Measurements from ENCODE around the gene LRRTM1.

The LRRTM1 gene, protein sequence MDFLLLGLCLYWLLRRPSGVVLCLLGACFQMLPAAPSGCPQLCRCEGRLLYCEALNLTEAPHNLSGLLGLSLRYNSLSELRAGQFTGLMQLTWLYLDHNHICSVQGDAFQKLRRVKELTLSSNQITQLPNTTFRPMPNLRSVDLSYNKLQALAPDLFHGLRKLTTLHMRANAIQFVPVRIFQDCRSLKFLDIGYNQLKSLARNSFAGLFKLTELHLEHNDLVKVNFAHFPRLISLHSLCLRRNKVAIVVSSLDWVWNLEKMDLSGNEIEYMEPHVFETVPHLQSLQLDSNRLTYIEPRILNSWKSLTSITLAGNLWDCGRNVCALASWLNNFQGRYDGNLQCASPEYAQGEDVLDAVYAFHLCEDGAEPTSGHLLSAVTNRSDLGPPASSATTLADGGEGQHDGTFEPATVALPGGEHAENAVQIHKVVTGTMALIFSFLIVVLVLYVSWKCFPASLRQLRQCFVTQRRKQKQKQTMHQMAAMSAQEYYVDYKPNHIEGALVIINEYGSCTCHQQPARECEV

DNA sequence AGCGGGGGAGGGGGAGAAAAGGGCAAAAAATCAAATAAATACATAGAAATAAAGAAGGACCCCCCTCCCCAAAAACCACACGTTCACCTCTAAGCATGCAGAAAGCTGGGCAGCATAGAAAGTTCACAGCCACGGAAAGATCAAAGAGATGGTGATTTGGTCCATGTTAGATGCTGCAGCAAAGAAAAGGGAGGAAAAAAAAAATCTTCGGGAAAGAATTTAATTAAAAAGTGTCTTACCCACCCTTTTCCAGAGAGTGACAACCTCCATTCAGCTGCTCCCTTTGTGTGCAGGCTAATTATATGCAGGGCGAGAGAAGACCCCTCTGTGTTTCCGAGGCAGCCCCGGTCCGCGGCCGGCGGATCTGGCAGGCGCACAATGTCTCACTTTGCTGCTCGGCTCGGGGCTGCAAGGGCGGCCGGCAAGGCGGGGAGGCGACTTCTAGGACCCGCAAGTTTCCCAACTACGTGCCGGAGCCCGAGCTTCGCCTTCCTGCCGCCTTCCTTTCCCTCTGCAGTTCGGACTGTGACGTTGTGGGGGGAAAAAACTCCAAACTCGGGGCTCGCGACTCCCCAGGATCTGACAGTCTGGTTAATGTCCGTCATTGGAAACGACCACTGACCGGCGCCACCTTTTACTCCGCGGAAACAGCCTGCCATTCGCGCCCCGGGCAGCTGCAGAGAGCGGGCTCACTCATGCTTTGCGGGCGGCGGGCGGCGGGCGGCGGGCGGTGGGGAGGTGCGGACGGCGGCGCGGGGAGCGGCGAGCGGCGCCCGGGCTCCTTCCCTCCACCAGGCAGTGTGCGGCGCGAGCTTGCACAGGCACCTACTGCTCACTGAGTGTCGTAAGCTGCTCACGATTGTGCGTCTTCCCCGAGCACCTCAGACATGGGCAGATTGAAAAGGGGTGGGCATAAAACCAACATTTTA lies at the start of gene LRRTM1:
Gene LRRTM1, minus strand, starts transcription at position 844 of the 929 bp plus-strand sequence. CDS start 933 bp downstream, outside the sequence.
- no peaks in the 10 kb centered on the region for H3K9me3 ChIP-seq (ENCODE audit: control insufficient read depth, insufficient read depth, low read length)
- H3K36me3 ChIP-seq (ENCODE audit: control insufficient read depth, insufficient read depth, low read length): no peaks in the 10 kb centered on the region
- peak within 1 kb of the TSS; percentile 45 for H3K4me3 ChIP-seq (ENCODE audit: low read depth, low read length)
- H3K9ac ChIP-seq (ENCODE audit: low read depth, low read length): no peak within 1 kb of the TSS
- H3K27me3 ChIP-seq (ENCODE audit: control insufficient read depth, insufficient read depth, low read length): peaks cover 65% of the 10 kb centered on the region
- H3K4me1 ChIP-seq (ENCODE audit: control insufficient read depth, insufficient read depth, low read length): peaks cover 16% of the 10 kb centered on the region

DNA sequence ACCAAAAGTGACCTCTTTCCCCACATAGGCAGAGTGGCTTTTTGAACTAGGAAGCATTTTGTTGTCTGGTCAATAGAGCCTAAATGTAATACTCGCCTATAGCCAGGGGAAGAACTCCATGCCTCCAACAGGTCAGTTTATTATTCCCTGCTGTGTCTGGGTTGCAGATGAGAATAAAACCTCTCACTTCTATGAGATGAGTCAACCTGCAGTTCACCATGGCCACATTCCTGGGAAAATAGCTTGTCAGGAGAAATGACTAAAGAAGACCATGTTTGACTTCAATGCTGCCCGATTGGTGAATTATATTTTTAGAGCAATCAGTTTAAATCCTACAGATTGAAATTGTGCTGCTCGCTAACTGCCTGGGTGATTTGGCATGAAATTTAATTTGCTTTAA lies 46.7 kb upstream of the LRRTM1 start:
- Histone ChIP-seq H3K27me3 (ENCODE audit: control insufficient read depth, insufficient read depth, low read length) (no peaks in the 10 kb centered on the region), H3K36me3 (ENCODE audit: control insufficient read depth, insufficient read depth, low read length) (no peaks in the 10 kb centered on the region), H3K9me3 (ENCODE audit: control insufficient read depth, insufficient read depth, low read length) (no peaks in the 10 kb centered on the region), H3K4me3 (ENCODE audit: low read depth, low read length) (no peak overlapping the region), H3K9ac (ENCODE audit: low read depth, low read length) (no peak overlapping the region), H3K4me1 (ENCODE audit: control insufficient read depth, insufficient read depth, low read length) (no peaks in the 10 kb centered on the region)

GRCh38 chr2:80348953-80349352 lies 44.4 kb upstream of the LRRTM1 start:
- Histone ChIP-seq H3K9me3 (ENCODE audit: control insufficient read depth, insufficient read depth, low read length) (no peaks in the 10 kb centered on the region), H3K27me3 (ENCODE audit: control insufficient read depth, insufficient read depth, low read length) (no peaks in the 10 kb centered on the region), H3K4me3 (ENCODE audit: low read depth, low read length) (no peak overlapping the region)

DNA sequence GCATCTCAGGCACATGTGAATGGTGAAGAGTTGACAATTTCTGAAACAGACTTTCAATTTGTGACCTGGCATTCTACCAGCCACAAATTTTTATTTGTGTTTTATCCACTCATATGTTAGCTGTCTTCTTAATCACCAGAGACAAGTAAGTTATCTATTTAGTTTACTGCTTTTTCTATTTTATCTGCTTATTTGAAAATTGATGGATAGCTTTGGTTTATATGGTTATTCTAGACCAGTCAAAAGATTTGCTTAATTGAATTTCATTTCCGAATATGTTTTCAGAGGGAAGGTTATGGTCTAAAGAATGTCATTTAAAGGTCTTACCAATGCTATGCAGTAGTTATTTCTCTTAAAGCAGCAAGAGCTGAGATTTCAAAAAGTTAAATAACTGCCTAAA lies 43.5 kb upstream of the LRRTM1 start:
- H3K36me3 ChIP-seq (ENCODE audit: control insufficient read depth, insufficient read depth, low read length): no peaks in the 10 kb centered on the region
- H3K4me1 ChIP-seq (ENCODE audit: control insufficient read depth, insufficient read depth, low read length): no peaks in the 10 kb centered on the region
- no peak overlapping the region for H3K9ac ChIP-seq (ENCODE audit: low read depth, low read length)
- H3K27me3 ChIP-seq (ENCODE audit: control insufficient read depth, insufficient read depth, low read length): no peaks in the 10 kb centered on the region
- no peak overlapping the region for H3K4me3 ChIP-seq (ENCODE audit: low read depth, low read length)
- H3K9me3 ChIP-seq (ENCODE audit: control insufficient read depth, insufficient read depth, low read length): no peaks in the 10 kb centered on the region

More at GRCh38 chr2:80348953-80349352, 44.4 kb upstream of the LRRTM1 start:
- no peak overlapping the region for H3K9ac ChIP-seq (ENCODE audit: low read depth, low read length)
- no peaks in the 10 kb centered on the region for H3K36me3 ChIP-seq (ENCODE audit: control insufficient read depth, insufficient read depth, low read length)
- no peaks in the 10 kb centered on the region for H3K4me1 ChIP-seq (ENCODE audit: control insufficient read depth, insufficient read depth, low read length)

DNA sequence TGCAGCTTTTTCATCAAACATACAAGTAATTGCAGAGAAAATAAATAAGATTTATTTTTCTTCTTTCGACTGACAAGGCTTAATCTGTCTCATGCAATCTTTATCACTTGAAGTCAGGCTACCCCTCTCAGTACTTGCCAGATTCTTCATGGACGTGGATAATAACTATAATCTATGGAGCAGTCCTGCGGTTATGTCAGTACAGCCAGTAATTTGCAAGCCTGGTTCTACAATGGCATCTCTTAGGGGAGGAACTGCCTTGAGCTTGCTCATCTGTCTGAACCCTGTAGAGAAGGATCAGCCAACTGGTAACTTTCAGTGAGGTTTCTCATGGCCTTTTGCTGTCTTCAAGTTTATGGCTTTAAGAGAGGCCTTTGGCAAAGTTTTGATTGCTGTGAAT lies 35.5 kb upstream of the LRRTM1 start:
- no peak overlapping the region for H3K4me3 ChIP-seq (ENCODE audit: low read depth, low read length)
- H3K36me3 ChIP-seq (ENCODE audit: control insufficient read depth, insufficient read depth, low read length): no peaks in the 10 kb centered on the region
- no peaks in the 10 kb centered on the region for H3K4me1 ChIP-seq (ENCODE audit: control insufficient read depth, insufficient read depth, low read length)
- no peak overlapping the region for H3K9ac ChIP-seq (ENCODE audit: low read depth, low read length)
- no peaks in the 10 kb centered on the region for H3K9me3 ChIP-seq (ENCODE audit: control insufficient read depth, insufficient read depth, low read length)
- H3K27me3 ChIP-seq (ENCODE audit: control insufficient read depth, insufficient read depth, low read length): no peaks in the 10 kb centered on the region

DNA sequence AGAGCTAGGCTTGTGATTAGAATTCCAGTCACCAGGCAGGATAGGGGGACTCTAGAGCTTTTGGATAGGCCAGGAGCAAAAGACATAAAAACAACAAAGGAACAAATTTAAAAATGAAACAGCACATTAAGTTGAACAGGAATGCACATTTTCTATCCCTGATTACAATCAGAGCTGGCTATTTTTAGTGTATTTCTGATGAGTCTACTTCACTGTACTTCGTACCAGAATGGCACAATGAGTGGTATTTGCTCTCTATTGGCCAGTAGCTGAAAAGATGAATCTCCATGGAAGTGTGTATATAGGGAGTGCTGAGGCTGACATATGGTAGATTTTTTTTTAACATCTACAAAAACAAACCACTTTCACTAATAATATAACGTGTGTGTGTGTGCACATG lies 34.2 kb upstream of the LRRTM1 start:
- no peaks in the 10 kb centered on the region for H3K36me3 ChIP-seq (ENCODE audit: control insufficient read depth, insufficient read depth, low read length)
- no peaks in the 10 kb centered on the region for H3K4me1 ChIP-seq (ENCODE audit: control insufficient read depth, insufficient read depth, low read length)
- no peaks in the 10 kb centered on the region for H3K27me3 ChIP-seq (ENCODE audit: control insufficient read depth, insufficient read depth, low read length)
- H3K4me3 ChIP-seq (ENCODE audit: low read depth, low read length): no peak overlapping the region
- H3K9me3 ChIP-seq (ENCODE audit: control insufficient read depth, insufficient read depth, low read length): no peaks in the 10 kb centered on the region
- H3K9ac ChIP-seq (ENCODE audit: low read depth, low read length): no peak overlapping the region

DNA sequence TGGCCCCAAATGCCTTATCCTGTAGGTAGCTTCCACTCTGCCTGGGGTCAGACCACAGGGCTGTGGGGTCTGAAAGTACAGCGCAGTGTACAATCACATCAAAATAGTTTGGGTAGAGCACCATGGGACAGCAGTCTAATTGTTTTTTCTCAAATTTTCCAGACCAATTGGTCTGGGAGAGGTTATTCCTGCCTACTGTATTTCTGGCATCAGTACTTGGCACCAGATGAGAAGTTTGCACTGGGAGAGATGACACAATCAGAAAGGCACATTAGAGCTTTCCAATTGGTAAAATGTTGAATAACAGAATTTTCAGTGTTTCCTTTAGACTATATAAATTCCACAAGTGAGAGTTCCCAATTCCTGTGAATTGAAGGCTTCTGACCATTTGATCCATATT lies 30.9 kb upstream of the LRRTM1 start:
- H3K36me3 ChIP-seq (ENCODE audit: control insufficient read depth, insufficient read depth, low read length): no peaks in the 10 kb centered on the region
- no peak overlapping the region for H3K4me3 ChIP-seq (ENCODE audit: low read depth, low read length)
- H3K9me3 ChIP-seq (ENCODE audit: control insufficient read depth, insufficient read depth, low read length): no peaks in the 10 kb centered on the region
- H3K27me3 ChIP-seq (ENCODE audit: control insufficient read depth, insufficient read depth, low read length): no peaks in the 10 kb centered on the region
- H3K9ac ChIP-seq (ENCODE audit: low read depth, low read length): no peak overlapping the region
- H3K4me1 ChIP-seq (ENCODE audit: control insufficient read depth, insufficient read depth, low read length): no peaks in the 10 kb centered on the region

DNA sequence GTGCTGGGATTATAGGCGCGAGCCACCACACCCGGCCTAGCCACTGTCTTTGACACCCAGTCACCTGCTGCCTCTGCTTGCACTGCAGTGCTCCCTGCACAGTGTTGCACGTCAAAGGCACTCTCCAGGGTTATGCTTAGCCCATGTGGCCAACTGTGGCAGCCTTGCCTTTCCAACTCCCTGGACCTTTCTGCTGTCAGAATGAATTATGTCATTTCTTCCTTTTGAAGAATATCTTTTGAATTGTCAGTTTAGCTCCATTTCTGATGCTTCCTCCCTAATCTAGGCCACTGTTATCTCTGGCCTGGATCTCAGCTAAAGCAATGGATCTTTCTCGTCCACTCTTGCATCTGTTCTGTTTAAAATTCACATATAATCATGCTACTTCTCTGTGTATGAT lies 29.3 kb upstream of the LRRTM1 start:
- H3K36me3 ChIP-seq (ENCODE audit: control insufficient read depth, insufficient read depth, low read length): no peaks in the 10 kb centered on the region
- no peak overlapping the region for H3K4me3 ChIP-seq (ENCODE audit: low read depth, low read length)
- no peak overlapping the region for H3K9ac ChIP-seq (ENCODE audit: low read depth, low read length)
- H3K4me1 ChIP-seq (ENCODE audit: control insufficient read depth, insufficient read depth, low read length): peaks cover 11% of the 10 kb centered on the region
- no peaks in the 10 kb centered on the region for H3K27me3 ChIP-seq (ENCODE audit: control insufficient read depth, insufficient read depth, low read length)
- H3K9me3 ChIP-seq (ENCODE audit: control insufficient read depth, insufficient read depth, low read length): no peaks in the 10 kb centered on the region

DNA sequence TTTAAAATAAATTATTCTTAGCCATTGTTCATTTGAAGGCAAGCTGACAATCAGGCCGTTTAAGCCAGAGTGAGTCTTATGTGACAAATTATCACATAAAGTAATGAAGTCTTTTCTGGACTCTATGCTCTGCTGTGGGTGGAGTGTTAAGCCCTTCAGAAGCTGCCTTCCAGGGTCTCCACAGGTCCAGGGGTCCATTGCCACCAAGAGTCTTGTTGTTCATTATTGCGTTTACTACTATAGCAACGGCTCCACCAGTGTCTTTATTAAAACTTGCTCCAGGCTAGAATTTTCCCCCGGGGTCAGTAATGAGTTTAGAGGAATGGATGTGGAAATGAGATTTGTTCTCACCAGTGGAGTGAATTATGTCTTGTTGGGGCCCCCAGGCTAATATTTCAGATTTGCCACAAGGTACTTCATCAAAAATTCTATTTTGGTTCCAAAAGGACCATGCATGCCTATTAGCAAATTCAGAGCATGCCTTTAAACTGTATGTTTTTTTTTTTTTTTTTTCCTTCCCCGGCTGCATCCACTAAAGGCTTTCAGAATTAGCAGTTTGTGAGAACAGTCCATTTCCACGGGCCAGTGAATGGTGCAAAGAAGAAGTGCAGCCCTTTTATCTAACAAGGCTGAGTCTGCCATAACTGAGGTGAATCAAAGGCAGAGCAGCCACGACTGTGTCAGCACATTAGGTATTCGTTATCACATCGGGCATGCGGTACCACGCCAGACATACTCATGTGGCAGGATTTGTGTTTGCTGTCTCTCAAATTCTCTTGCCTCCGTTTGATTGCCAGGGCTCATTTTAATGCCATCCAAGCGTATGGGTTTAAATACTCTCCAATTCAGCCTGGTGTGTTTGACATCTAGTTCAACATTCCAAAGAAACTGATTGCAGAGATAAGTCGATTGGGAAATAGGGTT lies 26.2 kb upstream of the LRRTM1 start:
- H3K36me3 ChIP-seq (ENCODE audit: control insufficient read depth, insufficient read depth, low read length): no peaks in the 10 kb centered on the region
- H3K9me3 ChIP-seq (ENCODE audit: control insufficient read depth, insufficient read depth, low read length): no peaks in the 10 kb centered on the region
- H3K27me3 ChIP-seq (ENCODE audit: control insufficient read depth, insufficient read depth, low read length): no peaks in the 10 kb centered on the region
- H3K4me1 ChIP-seq (ENCODE audit: control insufficient read depth, insufficient read depth, low read length): peaks cover 25% of the 10 kb centered on the region
- no peak overlapping the region for H3K4me3 ChIP-seq (ENCODE audit: low read depth, low read length)
- no peak overlapping the region for H3K9ac ChIP-seq (ENCODE audit: low read depth, low read length)

- H3K36me3 ChIP-seq (ENCODE audit: control insufficient read depth, insufficient read depth, low read length): no peaks in the 10 kb centered on the region
- no peak overlapping the region for H3K4me3 ChIP-seq (ENCODE audit: low read depth, low read length)
- H3K4me1 ChIP-seq (ENCODE audit: control insufficient read depth, insufficient read depth, low read length): peaks cover 37% of the 10 kb centered on the region
- H3K9me3 ChIP-seq (ENCODE audit: control insufficient read depth, insufficient read depth, low read length): no peaks in the 10 kb centered on the region
- H3K9ac ChIP-seq (ENCODE audit: low read depth, low read length): no peak overlapping the region
- H3K27me3 ChIP-seq (ENCODE audit: control insufficient read depth, insufficient read depth, low read length): no peaks in the 10 kb centered on the region
Observed at GRCh38 chr2:80329491-80329890, 24.9 kb upstream of the LRRTM1 start.

DNA sequence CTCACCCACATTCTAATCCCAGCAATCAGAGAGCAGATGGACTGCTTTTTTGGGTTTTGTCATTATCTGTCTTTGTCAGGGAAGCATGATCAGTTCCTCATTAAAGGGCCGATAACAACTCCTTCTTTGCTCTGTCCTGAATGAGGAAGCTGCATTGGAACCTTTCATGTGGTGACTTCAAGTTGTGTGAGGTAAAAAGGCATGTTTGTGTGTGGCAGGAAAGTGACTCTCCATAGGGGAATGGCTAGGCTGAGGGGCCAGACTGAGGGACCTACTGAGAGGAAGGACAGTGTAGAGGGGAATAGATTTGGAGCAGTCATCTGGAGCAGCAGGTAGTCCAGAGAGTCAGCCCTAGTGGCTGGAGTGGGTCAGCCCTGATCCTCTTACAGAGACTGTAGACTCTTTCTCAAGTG lies 23.6 kb upstream of the LRRTM1 start:
- Histone ChIP-seq H3K9me3 (ENCODE audit: control insufficient read depth, insufficient read depth, low read length) (no peaks in the 10 kb centered on the region), H3K9ac (ENCODE audit: low read depth, low read length) (no peak overlapping the region), H3K4me1 (ENCODE audit: control insufficient read depth, insufficient read depth, low read length) (peaks cover 46% of the 10 kb centered on the region), H3K27me3 (ENCODE audit: control insufficient read depth, insufficient read depth, low read length) (peaks cover 5% of the 10 kb centered on the region), H3K4me3 (ENCODE audit: low read depth, low read length) (no peak overlapping the region), H3K36me3 (ENCODE audit: control insufficient read depth, insufficient read depth, low read length) (no peaks in the 10 kb centered on the region)
